GM21717 (cell line): ENCODE measurements around the gene CST6.
"Not testable (repeated sequence)": the region's sequence is repeated elsewhere in the genome, so short reads cannot be mapped to it uniquely, and the experiment has no call there.

Experiments
- ATAC-seq: cut with Tn5 transposase; IDR thresholded peaks from one replicate; pipeline ENCODE4 v1.9.1; 2021; ENCODE audit warnings: mild to moderate bottlenecking, moderate library complexity; ENCODE audit not compliant: unreplicated experiment

Gene CST6

GRCh38 chr11:65982824-65983588 lies 28.8 kb upstream of the CST6 start:
- no peak for ATAC-seq

GRCh38 chr11:65983589-65983987 lies 28.2 kb upstream of the CST6 start:
- ATAC-seq: no peak

GRCh38 chr11:65987336-65987735 lies 24.5 kb upstream of the CST6 start:
- ATAC-seq: no peak

GRCh38 chr11:65988791-65989592 lies 22.8 kb upstream of the CST6 start:
- ATAC-seq: peak; percentile 81

- ATAC-seq: no peak
Measured at GRCh38 chr11:65992056-65992455, 19.8 kb upstream of the CST6 start.

GRCh38 chr11:65997286-65997685 lies 14.5 kb upstream of the CST6 start:
- ATAC-seq: no peak

DNA sequence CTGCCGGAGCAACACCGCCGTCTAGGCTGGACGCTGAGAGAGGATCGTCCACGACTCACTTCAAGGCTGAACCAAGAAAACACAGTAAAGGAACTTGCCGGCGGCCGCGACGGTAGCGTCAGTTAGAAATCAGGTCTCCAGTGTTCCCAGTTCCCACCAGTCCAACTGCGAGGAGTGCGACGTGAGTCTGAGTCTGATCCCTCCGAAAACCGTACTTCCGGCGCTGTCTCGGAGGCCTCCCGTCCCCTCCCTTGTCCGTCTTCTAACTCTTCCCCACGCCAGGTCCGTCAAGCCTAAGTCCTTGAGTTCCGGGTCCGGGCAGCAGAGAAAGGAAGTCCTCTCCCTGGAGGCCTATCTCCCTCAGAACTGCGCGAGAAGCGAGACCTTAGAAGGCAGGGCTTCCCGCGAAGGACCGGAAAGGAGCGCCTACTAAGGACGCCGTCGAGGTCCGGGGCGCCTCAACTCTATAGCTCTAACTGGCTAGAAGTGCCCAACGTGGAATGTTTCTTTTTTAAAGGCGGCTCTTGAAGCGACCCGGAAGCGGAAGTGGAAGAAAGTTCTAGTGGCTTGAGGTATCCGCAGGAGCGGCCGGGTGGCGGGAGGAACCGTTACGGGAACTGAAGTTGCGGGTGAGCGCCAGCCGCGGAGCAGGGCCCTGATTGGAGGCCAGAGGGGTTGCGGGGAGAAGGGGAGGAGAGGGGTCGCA lies 9.7 kb upstream of the CST6 start, which contains the start of the genes BANF1 and EIF1AD:
TSS of gene BANF1 (plus strand) at position 562 of the 706 bp plus-strand sequence. CDS start 748 bp downstream, outside the sequence.
TSS of gene EIF1AD (minus strand) at position 216 of the 706 bp plus-strand sequence. CDS start 1,768 bp downstream, outside the sequence.
- ATAC-seq: peak; percentile 64

GRCh38 chr11:66002648-66003225 lies 9.1 kb upstream of the CST6 start:
- peak; percentile 38 for ATAC-seq

DNA sequence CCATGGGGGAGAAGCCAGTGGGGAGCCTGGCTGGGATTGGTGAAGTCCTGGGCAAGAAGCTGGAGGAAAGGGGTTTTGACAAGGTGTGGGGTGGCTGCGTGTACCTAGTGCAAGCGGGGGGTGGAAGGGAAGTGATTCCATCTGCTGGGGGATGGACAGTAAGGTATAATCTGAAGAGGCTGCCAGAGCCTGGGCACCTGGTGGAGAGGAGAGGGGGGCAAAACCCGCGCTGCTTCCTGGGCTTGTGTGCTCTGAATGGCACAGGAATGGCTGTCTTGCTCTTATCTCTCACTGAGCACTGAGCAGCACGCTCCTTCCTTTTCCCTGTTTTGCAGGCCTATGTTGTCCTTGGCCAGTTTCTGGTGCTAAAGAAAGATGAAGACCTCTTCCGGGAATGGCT lies 8.5 kb upstream of the CST6 start:
- no peak for ATAC-seq

GRCh38 chr11:66004186-66004585 lies 7.6 kb upstream of the CST6 start:
- no peak for ATAC-seq

GRCh38 chr11:66006134-66006890 lies 5.5 kb upstream of the CST6 start:
- no peak for ATAC-seq

GRCh38 chr11:66006891-66007176 lies 5.0 kb upstream of the CST6 start:
- ATAC-seq: no peak

DNA sequence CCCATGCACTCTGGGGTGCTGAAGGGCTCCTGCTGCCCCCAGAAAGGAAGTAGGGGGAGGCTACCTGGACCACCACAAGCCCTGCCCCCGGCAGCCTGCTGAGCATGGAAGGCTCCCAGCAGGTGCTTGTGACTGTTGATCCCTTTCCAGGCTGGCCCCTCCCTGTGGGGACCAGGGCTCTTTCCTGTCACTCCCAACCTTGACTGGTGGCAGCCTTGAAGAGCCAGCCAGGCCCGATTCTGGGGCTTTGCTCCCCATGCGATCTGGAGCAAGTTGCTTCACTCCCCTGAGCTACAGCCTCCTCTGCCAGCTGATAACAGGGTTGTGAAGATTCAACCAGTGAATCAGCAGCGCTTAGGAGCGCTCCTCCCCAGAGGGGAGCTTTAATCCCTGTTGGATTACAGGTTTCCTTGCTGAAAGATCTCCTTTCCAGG lies 4.6 kb upstream of the CST6 start:
- no peak for ATAC-seq

GRCh38 chr11:66008095-66008467 lies 3.7 kb upstream of the CST6 start:
- no peak for ATAC-seq

DNA sequence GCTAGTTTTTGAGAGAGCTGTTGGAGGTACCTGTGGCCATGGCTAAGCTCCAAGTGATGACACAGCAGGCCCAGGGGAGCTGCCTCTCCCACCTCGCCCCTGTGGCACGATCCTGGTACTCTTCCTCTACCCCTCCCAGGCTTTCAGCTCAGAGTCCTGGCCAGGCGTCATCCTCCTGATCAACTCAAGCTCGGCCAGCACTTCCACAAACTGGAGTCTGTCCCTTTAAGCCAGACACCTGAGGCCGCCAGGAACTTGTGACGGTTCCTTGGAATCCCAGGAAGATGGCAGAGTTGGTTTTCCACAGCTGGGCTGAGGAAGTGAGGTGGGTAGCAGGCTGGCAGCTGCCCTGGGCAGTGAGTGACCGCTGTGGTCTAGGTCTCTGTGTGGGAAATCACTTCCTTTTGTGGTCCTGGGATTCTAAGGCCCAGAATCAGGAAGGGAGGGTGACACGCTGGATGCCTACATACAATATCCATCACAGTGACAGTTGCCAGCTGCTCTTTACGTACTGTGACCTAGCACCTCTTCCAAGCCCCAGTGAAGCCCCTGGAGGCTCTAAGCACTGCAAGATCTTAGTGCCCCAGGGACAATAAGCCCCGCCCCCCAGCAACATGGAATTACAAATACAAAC lies 3.2 kb upstream of the CST6 start:
- no peak for ATAC-seq

- not testable (repeated sequence) for ATAC-seq
Measured at GRCh38 chr11:66010036-66010435, 1.8 kb upstream of the CST6 start.

DNA sequence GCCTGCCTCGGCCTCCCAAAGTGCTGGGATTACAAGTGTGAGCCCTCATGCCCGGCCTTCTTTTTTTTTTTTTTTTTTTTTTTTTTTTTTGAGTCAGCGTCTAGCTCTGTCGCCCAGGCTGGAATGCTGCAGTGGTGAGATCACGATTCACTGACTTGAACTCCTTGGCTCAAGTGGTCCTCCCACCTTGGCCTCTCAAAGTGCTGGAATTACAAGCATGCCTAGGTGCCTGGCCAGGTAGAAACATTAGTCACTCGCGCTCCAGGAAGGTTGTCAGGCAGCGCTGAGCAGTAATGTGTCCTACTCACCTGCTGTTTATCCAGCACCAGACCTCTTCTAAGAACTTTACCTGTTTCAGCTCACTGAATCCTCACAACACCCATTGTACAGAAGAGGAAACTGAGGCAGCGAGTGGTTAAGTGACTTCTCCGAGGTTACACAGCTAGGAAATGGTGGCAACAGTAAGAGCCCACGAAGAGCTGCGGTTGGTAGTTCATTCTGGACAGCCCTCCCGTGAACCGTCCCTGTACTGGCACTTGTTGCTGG lies 496 bp upstream of the CST6 start:
- no peak for ATAC-seq

- no peak for ATAC-seq
Measured at GRCh38 chr11:66012371-66012945, 650 bp downstream of the CST6 start.
